Glutamatergic neuron (in vitro differentiated cells): ENCODE measurements around the gene NACA. TPM values are rescaled to one million over a fixed set of nuclear protein-coding genes. Genes with fewer than 3 reads are reported as not detected.
"Not testable (repeated sequence)": the region's sequence is repeated elsewhere in the genome, so short reads cannot be mapped to it uniquely, and the experiment has no call there.

Experiments used
- DNase-seq: peaks from one replicate; pipeline ENCODE4 v3.0.0; 2022
- H3K27ac Mint-ChIP-seq: one replicate; pipeline ENCODE4 v1.8.0; 2020; ENCODE audit warnings: mild to moderate bottlenecking, mixed read lengths, inconsistent platforms; ENCODE audit not compliant: unreplicated experiment
- H3K27me3 Mint-ChIP-seq: one replicate; pipeline ENCODE4 v1.8.0; 2020; ENCODE audit warnings: mild to moderate bottlenecking, moderate library complexity, mixed read lengths, inconsistent platforms; ENCODE audit not compliant: unreplicated experiment
- H3K36me3 Mint-ChIP-seq: one replicate; pipeline ENCODE4 v1.8.0; 2020; ENCODE audit warnings: mild to moderate bottlenecking, mixed read lengths, inconsistent platforms; ENCODE audit not compliant: unreplicated experiment
- H3K4me1 Mint-ChIP-seq: one replicate; pipeline ENCODE4 v1.8.0; 2020; ENCODE audit warnings: mild to moderate bottlenecking, low read depth, mixed read lengths, inconsistent platforms; ENCODE audit not compliant: unreplicated experiment
- H3K4me3 Mint-ChIP-seq: one replicate; pipeline ENCODE4 v1.8.0; 2020; ENCODE audit warnings: mild to moderate bottlenecking, mixed read lengths, inconsistent platforms; ENCODE audit not compliant: unreplicated experiment
- H3K9me3 Mint-ChIP-seq: one replicate; pipeline ENCODE4 v1.8.0; 2020; ENCODE audit warnings: mild to moderate bottlenecking, moderate library complexity, mixed read lengths, inconsistent platforms; ENCODE audit not compliant: unreplicated experiment
- CTCF ChIP-seq: fragments of 200-600 bp; sonication (generic); IDR thresholded peaks from one replicate; pipeline ENCODE4 v1.5.0; 2021; ENCODE audit not compliant: partially characterized antibody, unreplicated experiment
- total RNA-seq: library from RNA; stranded (reverse); fragmentation: NEBNext Ultra II Directional; extraction: Animal tissue kit (Norgen Biotek cat#: 25700); gene quantifications from one replicate; pipeline ENCODE4 v1.2.1, GENCODE V29; 2021; ENCODE audit not compliant: unreplicated experiment

The NACA gene
- total RNA-seq, 1 donor from 2014 or later = 589 TPM

- no peak for TF ChIP-seq CTCF
- peaks cover 13% of the 10 kb centered on the region for H3K36me3 Mint-ChIP-seq
- no peak overlapping the region for H3K27ac Mint-ChIP-seq
- no peaks in the 10 kb centered on the region for H3K27me3 Mint-ChIP-seq
- no peak overlapping the region for H3K4me3 Mint-ChIP-seq
- no peak for DNase-seq
- H3K9me3 Mint-ChIP-seq = peaks cover 5% of the 10 kb centered on the region
- H3K4me1 Mint-ChIP-seq = no peaks in the 10 kb centered on the region
Observed at GRCh38 chr12:56759263-56759908, 34.3 kb upstream of the NACA start.

- no peak for TF ChIP-seq CTCF
- no peak overlapping the region for H3K27ac Mint-ChIP-seq
- H3K4me1 Mint-ChIP-seq = no peaks in the 10 kb centered on the region
- H3K27me3 Mint-ChIP-seq = no peaks in the 10 kb centered on the region
- peaks cover 5% of the 10 kb centered on the region for H3K9me3 Mint-ChIP-seq
- no peak for DNase-seq
- no peak overlapping the region for H3K4me3 Mint-ChIP-seq
- peaks cover 13% of the 10 kb centered on the region for H3K36me3 Mint-ChIP-seq
Observed at GRCh38 chr12:56758728-56759262, 33.7 kb upstream of the NACA start.

GRCh38 chr12:56757971-56758370 lies 32.9 kb upstream of the NACA start:
- not testable (repeated sequence) for H3K4me3 Mint-ChIP-seq, H3K9me3 Mint-ChIP-seq, H3K4me1 Mint-ChIP-seq, H3K27me3 Mint-ChIP-seq, H3K27ac Mint-ChIP-seq, DNase-seq
- H3K36me3 Mint-ChIP-seq = peaks cover 13% of the 10 kb centered on the region

GRCh38 chr12:56753566-56753965 lies 28.5 kb upstream of the NACA start:
- no peak for DNase-seq
- Mint-ChIP-seq H3K27me3 (no peaks in the 10 kb centered on the region), H3K4me1 (no peaks in the 10 kb centered on the region), H3K4me3 (no peak overlapping the region), H3K27ac (no peak overlapping the region), H3K36me3 (peaks cover 8% of the 10 kb centered on the region), H3K9me3 (peaks cover 2% of the 10 kb centered on the region)
- no peak for TF ChIP-seq CTCF

GRCh38 chr12:56751712-56752598 lies 26.9 kb upstream of the NACA start, which contains the start of gene PRIM1:
Gene PRIM1, minus strand, starts transcription at chr12:56752323. Its CDS starts 25 bp downstream, at chr12:56752298.
- peak; percentile 93 for DNase-seq
- H3K4me1 Mint-ChIP-seq = no peaks in the 10 kb centered on the region
- H3K27ac Mint-ChIP-seq = peak within 1 kb of the TSS; percentile 86
- no peaks in the 10 kb centered on the region for H3K9me3 Mint-ChIP-seq
- H3K27me3 Mint-ChIP-seq = no peaks in the 10 kb centered on the region
- H3K4me3 Mint-ChIP-seq = peak within 1 kb of the TSS; percentile 97
- TF ChIP-seq CTCF = peak; percentile 69
- H3K36me3 Mint-ChIP-seq = no peaks in the 10 kb centered on the region

GRCh38 chr12:56750596-56750995 lies 25.5 kb upstream of the NACA start:
- not testable (repeated sequence) for H3K4me3 Mint-ChIP-seq, H3K36me3 Mint-ChIP-seq, H3K9me3 Mint-ChIP-seq, H3K27me3 Mint-ChIP-seq, H3K27ac Mint-ChIP-seq, H3K4me1 Mint-ChIP-seq, DNase-seq
